Measurements from ENCODE around the gene ZNF281. TPM values are rescaled to one million over a fixed set of nuclear protein-coding genes. Genes with fewer than 3 reads are reported as not detected.

The ZNF281 gene
- total RNA-seq, 4 donors from 2014 or later = 10.4 to 14.1 (median 12.4) TPM

DNA sequence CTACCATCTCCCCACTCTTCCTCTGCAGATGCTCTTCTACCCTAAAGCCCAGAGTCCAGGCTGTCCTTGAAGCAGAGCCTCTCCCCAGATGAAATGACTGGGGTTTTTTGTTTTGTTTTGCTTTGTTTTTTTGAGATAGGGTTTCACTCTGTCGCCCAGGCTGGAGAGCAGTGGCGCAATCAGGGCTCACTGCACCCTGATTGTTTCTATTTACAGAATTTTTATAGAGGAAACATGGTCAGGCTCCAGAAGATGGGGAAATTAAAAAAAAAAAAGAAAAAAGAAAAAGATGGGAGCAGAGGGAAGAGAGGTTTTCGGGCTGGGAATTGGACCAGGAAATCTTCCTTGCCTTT is 43.7 kb upstream of the ZNF281 start:
- DNase-seq (ENCODE audit: extremely low spot score) = no peak
- H3K36me3 ChIP-seq = no peaks in the 10 kb centered on the region
- H3K27ac ChIP-seq (replicated peaks in 1 of 4) = no peak overlapping the region
- H3K4me3 ChIP-seq = no peak overlapping the region
- H3K4me1 ChIP-seq = no peaks in the 10 kb centered on the region
- intact Hi-C loops (cut with DNase I) = no loop called here
- no peaks in the 10 kb centered on the region for H3K27me3 ChIP-seq
- no peaks in the 10 kb centered on the region for H3K9me3 ChIP-seq
- TF ChIP-seq POLR2AphosphoS5 (IDR thresholded peaks at IDR 0.05) = no peak
- no peak for TF ChIP-seq EP300 (IDR thresholded peaks at IDR 0.05)
- no peak for TF ChIP-seq POLR2A (IDR thresholded peaks at IDR 0.05; ENCODE audit: low read depth)
- TF ChIP-seq, protein P1, sequence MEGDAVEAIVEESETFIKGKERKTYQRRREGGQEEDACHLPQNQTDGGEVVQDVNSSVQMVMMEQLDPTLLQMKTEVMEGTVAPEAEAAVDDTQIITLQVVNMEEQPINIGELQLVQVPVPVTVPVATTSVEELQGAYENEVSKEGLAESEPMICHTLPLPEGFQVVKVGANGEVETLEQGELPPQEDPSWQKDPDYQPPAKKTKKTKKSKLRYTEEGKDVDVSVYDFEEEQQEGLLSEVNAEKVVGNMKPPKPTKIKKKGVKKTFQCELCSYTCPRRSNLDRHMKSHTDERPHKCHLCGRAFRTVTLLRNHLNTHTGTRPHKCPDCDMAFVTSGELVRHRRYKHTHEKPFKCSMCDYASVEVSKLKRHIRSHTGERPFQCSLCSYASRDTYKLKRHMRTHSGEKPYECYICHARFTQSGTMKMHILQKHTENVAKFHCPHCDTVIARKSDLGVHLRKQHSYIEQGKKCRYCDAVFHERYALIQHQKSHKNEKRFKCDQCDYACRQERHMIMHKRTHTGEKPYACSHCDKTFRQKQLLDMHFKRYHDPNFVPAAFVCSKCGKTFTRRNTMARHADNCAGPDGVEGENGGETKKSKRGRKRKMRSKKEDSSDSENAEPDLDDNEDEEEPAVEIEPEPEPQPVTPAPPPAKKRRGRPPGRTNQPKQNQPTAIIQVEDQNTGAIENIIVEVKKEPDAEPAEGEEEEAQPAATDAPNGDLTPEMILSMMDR (IDR thresholded peaks at IDR 0.05) = no peak
- WGBS = 82% methylated on average over 3 of the region's 3 CpGs

DNA sequence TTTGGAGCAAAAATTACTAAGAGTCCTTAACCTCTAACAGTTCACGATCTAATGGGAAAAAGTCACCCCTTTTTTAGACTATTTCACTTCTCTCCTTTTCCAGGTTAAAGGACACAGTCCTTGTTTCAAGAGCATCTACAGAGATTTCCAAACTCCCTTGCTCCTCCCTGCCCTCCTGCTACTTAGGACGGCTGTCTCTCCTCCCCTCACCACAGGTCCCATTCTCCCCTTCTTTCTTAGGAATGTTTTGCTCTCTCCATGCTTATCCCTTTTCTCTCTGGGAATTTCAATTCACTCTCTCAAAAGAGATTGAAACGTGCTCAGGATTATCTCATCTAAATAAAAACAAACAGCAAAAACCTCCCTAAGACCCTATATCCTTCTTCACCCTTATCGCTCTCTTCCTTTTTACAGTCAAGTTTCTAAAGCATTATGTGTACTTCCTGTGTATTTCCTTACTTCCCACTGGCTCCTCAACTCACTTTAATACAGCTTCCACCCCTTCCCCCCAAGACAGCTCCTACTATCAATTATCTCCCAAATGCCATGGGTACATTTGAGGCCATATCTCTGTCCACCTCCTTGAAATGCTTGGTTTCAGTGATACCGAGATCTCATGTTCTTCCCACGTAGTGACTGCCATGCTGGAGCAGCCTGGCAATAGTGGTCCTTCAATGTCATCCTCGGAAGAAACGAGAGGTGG is 43.2 kb upstream of the ZNF281 start:
- Histone ChIP-seq H3K36me3 (no peaks in the 10 kb centered on the region), H3K4me1 (no peaks in the 10 kb centered on the region), H3K27ac (replicated peaks in 1 of 4) (no peak overlapping the region), H3K4me3 (no peak overlapping the region), H3K9me3 (no peaks in the 10 kb centered on the region), H3K27me3 (no peaks in the 10 kb centered on the region)
- no peak for DNase-seq (ENCODE audit: extremely low spot score)
- TF ChIP-seq POLR2A (IDR thresholded peaks at IDR 0.05; ENCODE audit: low read depth) = no peak
- TF ChIP-seq, protein P1 (IDR thresholded peaks at IDR 0.05) = no peak
- WGBS = 80% methylated on average over 8 of the region's 8 CpGs
- intact Hi-C loops (cut with DNase I) = no loop called here

DNA sequence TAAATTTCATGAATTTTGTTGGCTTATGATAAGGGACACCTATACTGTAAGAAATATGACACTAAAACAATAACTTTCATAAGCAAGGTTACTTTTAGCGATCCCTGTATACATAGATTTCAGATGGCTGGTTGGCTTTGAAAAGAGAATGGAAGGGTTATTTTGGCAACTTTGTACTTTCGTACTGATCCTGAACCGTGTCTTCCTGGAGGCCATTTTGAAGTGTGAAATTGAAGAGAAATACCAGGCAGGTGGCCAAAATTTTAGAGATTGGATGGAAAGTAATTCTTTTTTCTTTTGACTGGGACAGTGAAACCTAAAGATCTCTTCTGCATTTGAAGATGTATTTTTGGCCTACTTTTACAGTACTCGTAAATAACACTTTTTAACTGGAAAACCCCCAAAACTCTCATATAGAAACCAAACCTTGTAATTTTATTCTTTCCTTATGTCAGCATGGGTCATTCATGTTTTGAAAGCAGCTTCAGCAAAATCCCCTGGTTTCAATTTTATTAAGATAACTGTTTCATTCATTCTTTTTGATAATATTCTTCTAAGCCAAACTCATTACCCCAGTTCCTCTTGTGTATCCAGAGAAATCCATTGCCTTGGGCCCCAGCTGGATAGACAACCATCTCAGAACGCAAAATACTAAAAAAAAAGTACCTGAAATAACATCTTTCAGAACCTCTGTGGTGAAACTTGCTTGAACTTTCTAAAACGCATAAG is 38.4 kb upstream of the ZNF281 start:
- no peaks in the 10 kb centered on the region for H3K4me1 ChIP-seq
- WGBS = 82% methylated on average over 6 of the region's 6 CpGs
- no peaks in the 10 kb centered on the region for H3K9me3 ChIP-seq
- H3K27ac ChIP-seq (replicated peaks in 1 of 4) = no peak overlapping the region
- TF ChIP-seq, protein P1 (IDR thresholded peaks at IDR 0.05) = no peak
- no peak for TF ChIP-seq EP300 (IDR thresholded peaks at IDR 0.05)
- TF ChIP-seq POLR2A (IDR thresholded peaks at IDR 0.05; ENCODE audit: low read depth) = no peak
- no peak for TF ChIP-seq POLR2AphosphoS5 (IDR thresholded peaks at IDR 0.05)
- no peaks in the 10 kb centered on the region for H3K27me3 ChIP-seq
- no peaks in the 10 kb centered on the region for H3K36me3 ChIP-seq
- intact Hi-C loops (cut with DNase I) = no loop called here
- no peak for DNase-seq (ENCODE audit: extremely low spot score)
- H3K4me3 ChIP-seq = no peak overlapping the region

DNA sequence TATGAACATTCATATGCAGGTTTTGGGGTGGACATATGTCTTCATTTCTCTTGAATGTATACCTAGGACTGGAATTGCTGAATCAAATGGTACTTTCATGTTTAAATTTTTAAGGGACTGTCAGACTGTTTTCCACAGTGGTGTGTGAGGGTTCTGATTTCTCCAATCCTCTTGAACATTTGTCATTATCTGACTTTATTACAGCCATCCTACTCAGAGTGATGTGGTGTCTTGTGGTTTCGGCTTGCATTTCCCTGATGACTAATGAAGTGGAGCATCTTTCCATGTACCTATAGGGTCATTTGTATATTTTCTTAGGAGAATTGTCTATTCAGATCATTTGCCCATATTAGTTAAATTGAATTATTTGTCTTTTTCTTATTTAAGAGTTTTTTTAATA is 35.4 kb upstream of the ZNF281 start:
- no peak overlapping the region for H3K27ac ChIP-seq (replicated peaks in 1 of 4)
- WGBS = 92% methylated on average over 1 of the region's 1 CpG

More for the DNA sequence above, 35.4 kb upstream of the ZNF281 start:
- no peak for DNase-seq (ENCODE audit: extremely low spot score)
- no peaks in the 10 kb centered on the region for H3K27me3 ChIP-seq
- no peaks in the 10 kb centered on the region for H3K4me1 ChIP-seq
- no peaks in the 10 kb centered on the region for H3K36me3 ChIP-seq
- TF ChIP-seq, protein P1 (IDR thresholded peaks at IDR 0.05) = no peak
- TF ChIP-seq POLR2AphosphoS5 (IDR thresholded peaks at IDR 0.05) (no peak), POLR2A (IDR thresholded peaks at IDR 0.05; ENCODE audit: low read depth) (no peak), EP300 (IDR thresholded peaks at IDR 0.05) (no peak)
- no peaks in the 10 kb centered on the region for H3K9me3 ChIP-seq
- intact Hi-C loops (cut with DNase I) = no loop called here
- no peak overlapping the region for H3K4me3 ChIP-seq

Data from esophagus muscularis mucosa (tissue), 4 donors.